H1 (cell line): ENCODE results near the gene L3MBTL3. TPM values are rescaled to one million over a fixed set of nuclear protein-coding genes. Genes with fewer than 3 reads are reported as not detected.

Source experiments
- CTCF ChIA-PET: fragments of 300-600 bp; sonication (Branson Sonifier 250); formaldehyde crosslinking; loops from one replicate; lab custom pipeline; 2021; ENCODE audit not compliant: partially characterized antibody; lab: Charles Lee
- POLR2A ChIA-PET: fragments of 300-600 bp; sonication (Branson Sonifier 250); formaldehyde crosslinking; loops from one replicate; lab custom pipeline; 2021; ENCODE audit warnings: inconsistent platforms; ENCODE audit not compliant: partially characterized antibody; lab: Charles Lee
- DNase-seq, 2 experiments: peaks; one replicate each; pipeline versions ENCODE4 v3.0.0 to v3.0.0-alpha.2; 2010 to 2022; ENCODE audit warnings: low spot score in 2 of 2, low read depth in 1 of 2, mixed read lengths in 1 of 2
- FAIRE-seq: peaks from 2 replicates; lab custom pipeline; 2011; peaks lifted over from hg19 to GRCh38; lab: Jason Lieb, UNC
- H2AFZ ChIP-seq: 2 replicates; pipeline ENCODE4 v1.8.1; 2012; ENCODE audit warnings: low read length, inconsistent platforms
- H2AK5ac ChIP-seq: 2 replicates; pipeline ENCODE4 v1.6.1; 2013; ENCODE audit warnings: low read depth, low read length
- H2BK120ac ChIP-seq: replicated peaks from 2 replicates; pipeline ENCODE3; 2013; ENCODE audit warnings: low read depth, low read length, inconsistent platforms
- H2BK12ac ChIP-seq: 2 replicates; pipeline ENCODE4 v1.6.1; 2013; ENCODE audit warnings: low read depth, low read length
- H2BK15ac ChIP-seq: 2 replicates; pipeline ENCODE4 v1.6.1; 2013; ENCODE audit warnings: low read length
- H2BK20ac ChIP-seq: 2 replicates; pipeline ENCODE4 v1.6.1; 2013; ENCODE audit warnings: low read length
- H2BK5ac ChIP-seq: 2 replicates; pipeline ENCODE4 v1.6.1; 2013; ENCODE audit warnings: low read depth, low read length
- H3K14ac ChIP-seq: 2 replicates; pipeline ENCODE4 v1.6.1; 2013; ENCODE audit warnings: inconsistent platforms; ENCODE audit not compliant: insufficient read length
- H3K18ac ChIP-seq: 2 replicates; pipeline ENCODE4 v1.6.1; 2013; ENCODE audit warnings: low read length; ENCODE audit errors: extremely low read depth
- H3K23ac ChIP-seq: 2 replicates; pipeline ENCODE4 v1.6.1; 2013; ENCODE audit warnings: inconsistent platforms; ENCODE audit not compliant: insufficient read length
- H3K23me2 ChIP-seq: 2 replicates; pipeline ENCODE4 v1.6.1; 2013; ENCODE audit warnings: low read depth, low read length
- H3K27ac ChIP-seq: 2 replicates; pipeline ENCODE4 v1.6.1; 2011; ENCODE audit warnings: low read depth, low read length, inconsistent platforms
- H3K27me3 ChIP-seq, 4 experiments: replicated peaks in 1 of 4; 1 replicate in 1 of 4; 2 replicates in 3 of 4; pipeline versions ENCODE4 v1.6.1 to v1.8.1; 2011 to 2013; ENCODE audit warnings: low read length in 3 of 4, mild to moderate bottlenecking in 3 of 4, inconsistent platforms in 2 of 4, mixed read lengths in 2 of 4, moderate library complexity in 1 of 4; ENCODE audit not compliant: control insufficient read depth in 3 of 4, insufficient read depth in 3 of 4; ENCODE audit errors: extremely low read depth in 1 of 4
- H3K36me3 ChIP-seq, 4 experiments: 2 replicates each; pipeline versions ENCODE4 v1.6.1 to v1.8.1; 2011 to 2013; ENCODE audit warnings: mild to moderate bottlenecking in 4 of 4, low read length in 3 of 4, moderate library complexity in 2 of 4, control low read depth in 1 of 4, inconsistent platforms in 1 of 4; ENCODE audit not compliant: insufficient read depth in 4 of 4, control insufficient read depth in 2 of 4
- H3K4ac ChIP-seq: replicated peaks from 2 replicates; pipeline ENCODE3; 2013; ENCODE audit warnings: low read length, low read depth, mixed read lengths, inconsistent platforms; ENCODE audit not compliant: insufficient read length
- H3K4me1 ChIP-seq, 4 experiments: replicated peaks in 1 of 4; 1 replicate in 1 of 4; 2 replicates in 3 of 4; pipeline versions ENCODE4 v1.6.1 to v1.8.1; 2011 to 2013; ENCODE audit warnings: low read length in 3 of 4, inconsistent platforms in 2 of 4, mixed read lengths in 1 of 4; ENCODE audit not compliant: insufficient read depth in 4 of 4, control insufficient read depth in 3 of 4
- H3K4me2 ChIP-seq, 2 experiments: 2 replicates each; pipeline versions ENCODE4 v1.6.1 to v1.8.1; 2011 to 2013; ENCODE audit warnings: low read depth in 2 of 2, low read length in 2 of 2, control low read depth in 1 of 2, inconsistent platforms in 1 of 2, mild to moderate bottlenecking in 1 of 2; ENCODE audit not compliant: insufficient read depth in 1 of 2
- H3K4me3 ChIP-seq, 4 experiments: fragments of 200-600, 300-600 bp in 1 of 4; sonication (generic), shearing (Covaris generic), sonication (Bioruptor Twin) in 1 of 4; 2 replicates each; pipeline versions ENCODE4 v1.5.1 to v1.8.1; 2011 to 2016; ENCODE audit warnings: low read length in 4 of 4, low read depth in 3 of 4, control low read depth in 2 of 4, inconsistent platforms in 2 of 4, mild to moderate bottlenecking in 2 of 4, mixed read lengths in 1 of 4, moderate library complexity in 1 of 4; ENCODE audit not compliant: insufficient read depth in 2 of 4; ENCODE audit errors: extremely low read depth in 1 of 4
- H3K56ac ChIP-seq: replicated peaks from 2 replicates; pipeline ENCODE3; 2013; ENCODE audit warnings: low read depth, mild to moderate bottlenecking, mixed read lengths, low read length, inconsistent platforms; ENCODE audit not compliant: insufficient read length
- H3K79me1 ChIP-seq: 2 replicates; pipeline ENCODE4 v1.6.1; 2013; ENCODE audit warnings: low read depth, low read length, control low read depth
- H3K79me2 ChIP-seq, 2 experiments: 2 replicates each; pipeline versions ENCODE4 v1.6.1 to v1.8.1; 2012 to 2013; ENCODE audit warnings: low read length in 2 of 2, mild to moderate bottlenecking in 2 of 2, inconsistent platforms in 1 of 2; ENCODE audit not compliant: insufficient read depth in 2 of 2, control insufficient read depth in 1 of 2
- H3K9ac ChIP-seq, 4 experiments: replicated peaks in 1 of 4; 1 replicate in 1 of 4; 2 replicates in 3 of 4; pipeline versions ENCODE4 v1.6.1 to v1.8.1; 2011 to 2013; ENCODE audit warnings: low read depth in 3 of 4, low read length in 3 of 4, control low read depth in 2 of 4, mild to moderate bottlenecking in 2 of 4, moderate library complexity in 2 of 4, inconsistent platforms in 1 of 4; ENCODE audit errors: extremely low read depth in 1 of 4
- H3K9me3 ChIP-seq, 2 experiments: 2 replicates each; pipeline versions ENCODE4 v1.6.1 to v1.8.1; 2012 to 2013; ENCODE audit warnings: mild to moderate bottlenecking in 2 of 2, moderate library complexity in 2 of 2, control low read depth in 1 of 2, inconsistent platforms in 1 of 2, low read depth in 1 of 2, low read length in 1 of 2, mixed read lengths in 1 of 2; ENCODE audit not compliant: insufficient read depth in 2 of 2
- H4K20me1 ChIP-seq, 2 experiments: replicated peaks in 1 of 2; 2 replicates each; pipeline versions ENCODE3 to v1.8.1; 2011 to 2013; ENCODE audit warnings: inconsistent platforms in 2 of 2, low read length in 2 of 2, mild to moderate bottlenecking in 1 of 2; ENCODE audit not compliant: insufficient read depth in 2 of 2, control insufficient read depth in 1 of 2
- H4K5ac ChIP-seq: 2 replicates; pipeline ENCODE4 v1.6.1; 2013; ENCODE audit warnings: low read length, low read depth, mixed read lengths, inconsistent platforms; ENCODE audit not compliant: insufficient read length
- H4K8ac ChIP-seq: 2 replicates; pipeline ENCODE4 v1.8.0; 2013; ENCODE audit warnings: mild to moderate bottlenecking, moderate library complexity, low read length, inconsistent platforms; ENCODE audit not compliant: insufficient read depth; ENCODE audit errors: extremely low read depth
- H4K91ac ChIP-seq: replicated peaks from 2 replicates; pipeline ENCODE3; 2013; ENCODE audit warnings: low read length, mixed read lengths, inconsistent platforms; ENCODE audit not compliant: insufficient read length
- CTCF ChIP-seq, 3 experiments: IDR thresholded peaks; 1 replicate in 2 of 3; 2 replicates in 1 of 3; pipeline versions ENCODE4 v1.5.1 to v1.6.1; 2011; ENCODE audit warnings: low read length in 3 of 3, mild to moderate bottlenecking in 3 of 3, inconsistent platforms in 2 of 3, low read depth in 1 of 3, moderate library complexity in 1 of 3; ENCODE audit not compliant: insufficient read depth in 1 of 3; ENCODE audit errors: control extremely low read depth in 1 of 3
- RAD21 ChIP-seq, 2 experiments: IDR thresholded peaks in 1 of 2; conservative IDR thresholded peaks in 1 of 2; 2 replicates each; pipeline ENCODE4 v1.6.1; 2011; ENCODE audit warnings: low read depth in 2 of 2, low read length in 2 of 2, improper control_type of control experiment in 1 of 2, inconsistent platforms in 1 of 2, mild to moderate bottlenecking in 1 of 2, moderate library complexity in 1 of 2
- SIN3A ChIP-seq, 2 experiments: IDR thresholded peaks in 1 of 2; conservative IDR thresholded peaks in 1 of 2; 2 replicates each; pipeline ENCODE4 v1.6.1; 2011 to 2012; ENCODE audit warnings: low read length in 2 of 2, improper control_type of control experiment in 1 of 2, low read depth in 1 of 2, mild to moderate bottlenecking in 1 of 2
- WGBS, 2 experiments: shearing (Covaris generic) in 1 of 2; methylation state at CpG; one replicate each; pipeline versions ENCODE4 v1.1.6 to v1.1.7; 2013 to 2015; ENCODE audit warnings: low lambda C conversion rate in 2 of 2, mixed read lengths in 2 of 2, inconsistent platforms in 1 of 2, low coverage in 1 of 2, missing lambda C conversion rate in 1 of 2; ENCODE audit not compliant: insufficient replicate concordance in 2 of 2, insufficient coverage in 1 of 2, insufficient read length in 1 of 2; ENCODE audit errors: extremely low coverage in 1 of 2, missing lambda C conversion rate in 1 of 2; 5-methylcytosine and 5-hydroxymethylcytosine counted together
- polyA plus RNA-seq, 7 experiments: library from polyadenylated mRNA; depleted of rRNA in 3 of 7; stranded (reverse) in 5 of 7; unstranded in 2 of 7; fragments of >200 nt in 5 of 7; fragments of 200-250 nt in 2 of 7; gene quantifications; 1 replicate in 5 of 7; 2 replicates in 1 of 7; 4 replicates in 1 of 7; pipeline versions ENCODE4 v1.2.1 to v1.2.3, GENCODE V29; 2011 to 2013; ENCODE audit warnings: missing spikeins in 2 of 7, mixed read lengths in 2 of 7
- total RNA-seq: library from RNA; stranded (reverse); fragmentation: NEBNext Ultra II Directional; extraction: Animal tissue kit (Norgen Biotek cat#: 25700); gene quantifications from 2 replicates; pipeline ENCODE4 v1.2.1, GENCODE V29; 2021

Gene L3MBTL3
- total and polyA plus RNA-seq, 2 of the 8 experiments (the other 6 are each of a cell fraction or from before 2014, with no cell fraction given), result 3.9 to 17.2 TPM

DNA sequence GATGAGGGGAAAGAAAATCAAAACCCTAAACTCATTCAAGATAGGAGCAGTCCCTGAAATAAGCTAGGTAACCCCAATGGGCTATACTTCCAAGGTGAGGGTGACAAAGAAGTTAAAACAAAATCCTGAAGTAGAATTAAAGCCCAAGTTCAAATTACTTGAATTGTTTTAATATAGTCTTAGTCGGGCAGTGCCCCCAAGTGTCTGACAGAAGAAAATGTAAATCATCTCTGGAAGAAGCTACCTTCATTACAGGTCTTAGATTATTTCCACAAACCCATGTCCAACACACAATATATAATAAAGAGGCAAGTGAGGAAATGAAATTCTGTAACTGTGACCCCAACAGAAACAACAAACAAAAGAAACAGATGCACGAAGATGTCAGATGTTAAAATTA, 36.8 kb upstream of the L3MBTL3 start:
- H3K27me3 ChIP-seq, result no peaks in the 10 kb centered on the region
- no peaks in the 10 kb centered on the region for H3K36me3 ChIP-seq
- no peak overlapping the region for H3K4me2 ChIP-seq
- no peak overlapping the region for H3K14ac ChIP-seq
- no peaks in the 10 kb centered on the region for H3K79me1 ChIP-seq
- no peaks in the 10 kb centered on the region for H3K79me2 ChIP-seq
- no peak overlapping the region for H2AK5ac ChIP-seq
- H4K91ac ChIP-seq, result no peak overlapping the region
- no peak overlapping the region for H3K27ac ChIP-seq
- no peak overlapping the region for H2BK12ac ChIP-seq
- no peak overlapping the region for H2AFZ ChIP-seq
- H3K4me1 ChIP-seq, result no peaks in the 10 kb centered on the region
- 69% methylated on average over 2 of the region's 2 CpGs; no CpG with 5 or more reads in 1 of the 2 experiments for WGBS, 2 experiments
- no peak overlapping the region for H3K23ac ChIP-seq
- H3K9ac ChIP-seq, result no peak overlapping the region
- FAIRE-seq, result no peak
- no peak overlapping the region for H3K56ac ChIP-seq
- ChIA-PET POLR2A (no interaction called here), CTCF (interaction anchor here (0.5 to 2.1 kb wide), 19 partner anchors 9 to 484 kb away, joined by 3 to 11 read pairs (median 3); no protein-coding TSS in a partner anchor)
- no peak overlapping the region for H3K4me3 ChIP-seq
- no peak overlapping the region for H3K4ac ChIP-seq
- H2BK15ac ChIP-seq, result no peak overlapping the region
- H3K18ac ChIP-seq, result no peak overlapping the region
- no peak overlapping the region for H4K5ac ChIP-seq
- no peaks in the 10 kb centered on the region for H4K20me1 ChIP-seq
- no peak overlapping the region for H2BK120ac ChIP-seq
- TF ChIP-seq SIN3A (conservative IDR thresholded peaks at IDR 0.05 in 1 of 2, IDR thresholded peaks at IDR 0.05 in 1 of 2; ENCODE audit: low read depth in 1 of 2, low read length in 2 of 2) (no peak), CTCF (IDR thresholded peaks at IDR 0.05; ENCODE audit: control extremely low read depth in 1 of 3, insufficient read depth in 1 of 3, low read depth in 1 of 3, low read length in 3 of 3) (peak in 2 of 3 experiments; percentile 9 to 11; a peak in 2 of 4 replicates), RAD21 (IDR thresholded peaks at IDR 0.05 in 1 of 2, conservative IDR thresholded peaks at IDR 0.05 in 1 of 2; ENCODE audit: low read depth in 2 of 2, low read length in 2 of 2) (peak; percentile 36 to 43; a peak in 2 of 4 replicates)
- TF ChIP-seq, all 59 proteins: peak for 2
- DNase-seq, result no peak
- no peak overlapping the region for H2BK5ac ChIP-seq
- no peaks in the 10 kb centered on the region for H3K23me2 ChIP-seq
- no peak overlapping the region for H4K8ac ChIP-seq
- H2BK20ac ChIP-seq, result no peak overlapping the region
- no peaks in the 10 kb centered on the region for H3K9me3 ChIP-seq
